ENCODE measurements around the gene TRPV4. TPM values are rescaled to one million over a fixed set of nuclear protein-coding genes. Genes with fewer than 3 reads are reported as not detected.

Gene TRPV4
- total and polyA plus RNA-seq, 2 donors (not counting 3 experiments of a cell fraction or from before 2014, with no cell fraction given), result 8.8 to 22.3 TPM

- CTCF ChIA-PET, result no interaction called here
- no peak overlapping the region for H2AFZ ChIP-seq (ENCODE audit: low read depth, low read length)
- dilution Hi-C loops (cut with MboI; ENCODE audit: extremely low pct_ligation_motif_present, low sequenced_read_pairs), result no loop called here
- no peak for TF ChIP-seq GATA2 (IDR thresholded peaks at IDR 0.05; ENCODE audit: insufficient read depth, insufficient read length, low read depth, low read length)
- no peak for TF ChIP-seq EZH2 (IDR thresholded peaks at IDR 0.05; ENCODE audit: borderline replicate concordance, low read depth, low read length, severe bottlenecking)
- TF ChIP-seq, protein P1, sequence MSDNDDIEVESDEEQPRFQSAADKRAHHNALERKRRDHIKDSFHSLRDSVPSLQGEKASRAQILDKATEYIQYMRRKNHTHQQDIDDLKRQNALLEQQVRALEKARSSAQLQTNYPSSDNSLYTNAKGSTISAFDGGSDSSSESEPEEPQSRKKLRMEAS (IDR thresholded peaks at IDR 0.05; ENCODE audit: insufficient read depth, insufficient read length), result no peak
- TF ChIP-seq JUN (IDR thresholded peaks at IDR 0.05; ENCODE audit: borderline replicate concordance, insufficient read depth, insufficient read length, low read depth), result no peak
- no peak for TF ChIP-seq CTCF (IDR thresholded peaks at IDR 0.05; ENCODE audit: extremely low read depth in 1 of 2, insufficient read depth in 1 of 2, low read depth in 1 of 2, low read length in 2 of 2)
- no peak for TF ChIP-seq FOS (IDR thresholded peaks at IDR 0.05; ENCODE audit: borderline replicate concordance, insufficient read depth, low read length)
- TF ChIP-seq POLR2A (IDR thresholded peaks at IDR 0.05; ENCODE audit: low read depth, low read length), result no peak
- TF ChIP-seq MYC (IDR thresholded peaks at IDR 0.05; ENCODE audit: low read depth, low read length), result no peak
- TF ChIP-seq POLR2AphosphoS5 (IDR thresholded peaks at IDR 0.05; ENCODE audit: insufficient read depth, low read depth, low read length), result no peak
- H3K36me3 ChIP-seq (ENCODE audit: control insufficient read depth in 2 of 2, extremely low read depth in 1 of 2, insufficient read depth in 2 of 2, low read length in 2 of 2), result no peaks in the 10 kb centered on the region
- no peak overlapping the region for H3K9ac ChIP-seq (replicated peaks; ENCODE audit: extremely low read depth, insufficient read depth, low read length)
- FAIRE-seq (no peak), DNase-seq (ENCODE audit: low read depth, low spot score) (no peak)
- no peaks in the 10 kb centered on the region for H3K79me2 ChIP-seq (ENCODE audit: control insufficient read depth, insufficient read depth, low read length)
- no peaks in the 10 kb centered on the region for H3K4me1 ChIP-seq (ENCODE audit: control insufficient read depth, extremely low read depth, insufficient read depth, low read length)
- H3K27me3 ChIP-seq (ENCODE audit: control insufficient read depth in 2 of 2, insufficient read depth in 2 of 2, low read length in 2 of 2), result no peaks in the 10 kb centered on the region
- H3K9me3 ChIP-seq (replicated peaks; ENCODE audit: control insufficient read depth, insufficient read depth, low read length), result no peaks in the 10 kb centered on the region
- no peaks in the 10 kb centered on the region for H3K9me1 ChIP-seq (replicated peaks; ENCODE audit: control insufficient read depth, extremely low read depth, insufficient read depth, low read length)
- no TSS peak for BruUV-seq (replicated peaks)
- H4K20me1 ChIP-seq (replicated peaks; ENCODE audit: control insufficient read depth, extremely low read depth, insufficient read depth, low read length), result no peaks in the 10 kb centered on the region
- no peak overlapping the region for H3K4me3 ChIP-seq (replicated peaks in 1 of 3; ENCODE audit: insufficient read depth in 1 of 3, low read depth in 1 of 3, low read length in 3 of 3)
- intact Hi-C loops (cut with micrococcal nuclease), result no loop called here
- H3K27ac ChIP-seq (ENCODE audit: insufficient read depth, low read depth, low read length), result no peak overlapping the region
- POLR2A ChIA-PET, result no interaction called here
- no peak overlapping the region for H3K4me2 ChIP-seq (ENCODE audit: insufficient read depth, low read length)
Measured at GRCh38 chr12:109767456-109767855, 65.7 kb downstream of the TRPV4 start.

Data from endothelial cell of umbilical vein (primary cell).